22Rv1 (cell line): Measurements from ENCODE around the gene LIG1.
A peak's percentile ranks its signal among the peaks of the same experiment; 100 is the strongest.

Experiments
- H3K27ac ChIP-seq: fragments of 450-650 bp; 2 replicates; pipeline ENCODE4 v1.5.1; 2017
- ZFX ChIP-seq: fragments of 450-650 bp; IDR thresholded peaks from 2 replicates; pipeline ENCODE4 v1.6.1; 2017; ENCODE audit warnings: antibody characterized with exemption, borderline replicate concordance
- TF ChIP-seq, protein P1 (sequence below): fragments of 450-650 bp; IDR thresholded peaks from 2 replicates; pipeline ENCODE4 v1.5.1; 2017; ENCODE audit warnings: mild to moderate bottlenecking

The LIG1 gene

DNA sequence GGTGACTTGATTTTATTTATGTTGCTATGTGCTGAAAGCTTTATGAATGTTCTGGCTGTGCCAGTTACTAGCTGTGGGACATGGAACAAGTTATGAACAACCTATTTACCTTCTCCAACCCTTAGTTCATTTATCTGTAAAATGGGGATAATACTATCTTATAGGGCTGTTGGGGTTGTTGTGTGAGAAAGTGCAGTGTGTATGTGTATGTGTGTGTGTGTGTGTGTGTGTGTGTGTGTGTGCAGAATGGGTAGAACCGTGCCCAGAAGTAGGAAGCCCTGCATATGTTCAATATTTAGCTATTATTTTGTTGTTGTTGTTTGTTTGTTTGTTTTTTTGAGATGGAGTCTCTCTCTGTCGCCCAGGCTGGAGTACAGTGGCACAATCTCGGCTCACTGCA, 20.7 kb upstream of the LIG1 start:
- H3K27ac ChIP-seq, result peak overlapping the region; percentile 35
- TF ChIP-seq, protein P1, sequence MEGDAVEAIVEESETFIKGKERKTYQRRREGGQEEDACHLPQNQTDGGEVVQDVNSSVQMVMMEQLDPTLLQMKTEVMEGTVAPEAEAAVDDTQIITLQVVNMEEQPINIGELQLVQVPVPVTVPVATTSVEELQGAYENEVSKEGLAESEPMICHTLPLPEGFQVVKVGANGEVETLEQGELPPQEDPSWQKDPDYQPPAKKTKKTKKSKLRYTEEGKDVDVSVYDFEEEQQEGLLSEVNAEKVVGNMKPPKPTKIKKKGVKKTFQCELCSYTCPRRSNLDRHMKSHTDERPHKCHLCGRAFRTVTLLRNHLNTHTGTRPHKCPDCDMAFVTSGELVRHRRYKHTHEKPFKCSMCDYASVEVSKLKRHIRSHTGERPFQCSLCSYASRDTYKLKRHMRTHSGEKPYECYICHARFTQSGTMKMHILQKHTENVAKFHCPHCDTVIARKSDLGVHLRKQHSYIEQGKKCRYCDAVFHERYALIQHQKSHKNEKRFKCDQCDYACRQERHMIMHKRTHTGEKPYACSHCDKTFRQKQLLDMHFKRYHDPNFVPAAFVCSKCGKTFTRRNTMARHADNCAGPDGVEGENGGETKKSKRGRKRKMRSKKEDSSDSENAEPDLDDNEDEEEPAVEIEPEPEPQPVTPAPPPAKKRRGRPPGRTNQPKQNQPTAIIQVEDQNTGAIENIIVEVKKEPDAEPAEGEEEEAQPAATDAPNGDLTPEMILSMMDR, result no peak
- TF ChIP-seq ZFX, result no peak

DNA sequence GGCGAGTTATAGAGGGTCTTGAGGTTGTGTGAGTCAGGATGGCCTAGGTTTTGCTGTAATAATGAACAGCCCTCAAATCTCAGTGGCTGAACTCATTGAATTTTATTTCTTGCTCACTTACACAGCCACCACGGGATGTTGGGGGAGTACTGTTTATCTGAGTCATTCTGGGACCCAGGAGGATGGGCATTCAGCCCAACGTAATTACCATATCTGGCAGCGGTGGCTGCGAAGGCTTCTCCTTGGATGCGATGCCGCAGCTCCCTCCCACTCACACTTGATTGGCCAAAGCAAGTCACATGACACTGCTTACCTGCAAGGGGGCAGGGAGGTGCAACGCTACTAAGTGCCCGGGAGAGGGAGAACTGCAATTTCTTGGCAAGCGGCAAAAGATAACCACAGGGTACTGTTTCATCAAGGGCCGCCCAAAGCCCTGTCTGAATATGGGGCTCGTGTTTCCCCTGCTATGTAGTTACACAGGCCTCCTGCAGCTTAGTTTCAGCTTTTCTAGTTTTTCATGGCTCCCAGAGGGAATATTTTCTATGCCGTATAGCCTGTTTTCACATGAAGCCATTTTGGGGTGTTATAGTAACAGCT, 20.2 kb upstream of the LIG1 start:
- TF ChIP-seq, protein P1, result peak; percentile 81
- no peak for TF ChIP-seq ZFX
- peak overlapping the region; percentile 35 for H3K27ac ChIP-seq

DNA sequence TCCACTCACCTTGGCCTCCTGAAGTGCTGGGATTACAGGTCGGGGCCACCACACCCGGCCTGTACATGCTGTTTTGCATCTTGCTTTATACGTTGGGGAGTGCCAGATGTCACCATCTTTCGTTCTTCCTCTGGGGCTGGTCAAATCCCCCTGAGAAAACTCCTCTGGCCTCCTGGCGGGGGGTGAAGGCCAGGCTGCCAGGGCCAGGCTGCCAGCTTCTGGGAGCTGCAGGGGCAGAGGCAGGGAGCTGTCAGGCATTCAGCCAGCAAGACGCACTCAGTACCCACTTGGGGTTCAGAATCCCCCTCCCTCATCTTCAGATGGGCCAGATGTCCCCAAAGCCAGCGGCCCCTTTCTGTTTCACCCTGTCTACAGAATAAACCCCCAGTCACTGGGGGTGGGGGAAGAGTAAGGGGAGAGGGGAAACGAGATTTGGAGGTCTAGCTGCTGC, 16.4 kb upstream of the LIG1 start:
- TF ChIP-seq ZFX, result no peak
- TF ChIP-seq, protein P1, result no peak
- H3K27ac ChIP-seq, result peak overlapping the region; percentile 82

DNA sequence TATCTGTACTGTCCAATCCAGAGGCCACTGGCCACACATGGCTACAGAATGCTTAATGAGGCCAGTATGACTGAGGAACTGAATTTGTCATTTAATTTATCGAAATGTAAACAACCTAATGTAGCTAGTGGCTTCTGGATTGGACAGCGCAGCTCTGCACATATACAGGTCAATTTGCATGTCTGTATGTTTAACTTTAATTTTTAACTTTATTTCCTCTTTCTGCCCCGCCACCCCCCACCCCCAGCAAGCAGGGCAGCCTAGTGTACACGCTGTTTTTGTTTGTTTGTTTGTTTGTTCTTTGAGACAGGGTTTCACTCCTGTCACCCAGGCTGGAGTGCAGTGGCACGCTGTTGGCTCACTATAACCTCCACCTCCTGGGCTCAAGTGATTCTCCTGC, 15.9 kb upstream of the LIG1 start:
- peak overlapping the region; percentile 82 for H3K27ac ChIP-seq

DNA sequence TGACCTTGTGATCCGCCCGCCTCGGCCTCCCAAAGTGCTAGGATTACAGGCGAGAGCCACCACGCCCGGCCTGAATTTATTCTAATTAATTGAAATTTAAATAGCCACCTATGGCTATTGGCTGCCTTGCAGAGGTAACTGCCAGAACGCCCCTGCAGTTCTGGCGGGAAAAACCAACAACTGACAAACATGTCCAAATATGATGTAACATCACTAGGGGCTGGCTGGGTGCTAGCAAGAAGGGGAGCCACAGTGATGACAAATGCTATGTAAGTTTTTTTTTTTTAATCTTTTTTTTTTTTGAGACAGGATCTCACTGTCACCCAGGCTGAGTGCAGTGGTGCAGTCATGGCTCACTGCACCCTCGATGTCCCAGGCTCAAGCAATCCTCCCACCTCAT, 13.2 kb upstream of the LIG1 start:
- TF ChIP-seq ZFX, result no peak
- TF ChIP-seq, protein P1, result no peak
- no peak overlapping the region for H3K27ac ChIP-seq

More for the DNA sequence above, 15.9 kb upstream of the LIG1 start:
- TF ChIP-seq ZFX, result no peak
- TF ChIP-seq, protein P1, result no peak

DNA sequence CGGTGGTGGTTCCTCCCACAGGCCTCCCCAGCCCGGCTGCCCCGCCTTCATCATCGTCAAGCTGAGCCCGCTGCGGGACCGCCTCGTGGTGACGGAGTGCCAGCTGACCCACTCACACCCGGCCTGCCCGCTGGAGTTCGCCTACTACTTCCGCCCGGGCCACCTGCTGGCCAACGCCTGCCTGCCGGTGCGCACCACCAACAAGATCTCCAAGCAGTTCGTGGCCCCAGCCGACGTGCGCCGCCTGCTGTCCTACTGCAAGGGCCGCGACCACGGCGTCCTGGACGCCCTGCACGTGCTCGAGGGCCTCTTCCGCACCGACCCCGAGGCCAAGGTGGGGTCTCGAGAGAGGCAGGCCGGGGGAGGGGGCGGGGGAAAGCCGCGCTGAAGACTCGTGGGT, 12.3 kb upstream of the LIG1 start:
- TF ChIP-seq ZFX, result no peak
- TF ChIP-seq, protein P1, result 0 out of 2 replicates have a peak, but pooled peaks have one; percentile 7
- H3K27ac ChIP-seq, result no peak overlapping the region

DNA sequence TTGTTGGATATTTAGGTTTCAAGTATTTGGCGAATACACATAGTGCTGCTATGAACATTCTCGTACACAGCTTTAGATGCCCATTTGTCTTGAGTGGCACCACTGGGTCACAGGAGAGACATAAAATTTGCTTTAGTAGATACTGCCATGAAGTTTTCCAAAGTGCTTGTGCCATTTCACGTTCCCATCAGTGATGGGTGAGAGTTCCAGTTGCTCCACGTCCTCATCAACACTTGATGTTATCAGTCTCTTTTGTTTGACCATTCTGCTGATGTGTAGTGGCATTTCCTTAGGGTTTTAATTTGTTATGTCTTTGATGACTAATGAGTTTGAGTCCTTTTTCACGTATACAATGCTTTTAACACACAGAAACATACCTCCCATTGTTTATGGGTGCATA, 11.4 kb upstream of the LIG1 start:
- TF ChIP-seq, protein P1, result no peak
- TF ChIP-seq ZFX, result no peak
- H3K27ac ChIP-seq, result no peak overlapping the region
